Omental fat pad (tissue), 4 donors: ENCODE data around the gene ITGA2B. TPM values are rescaled to one million over a fixed set of nuclear protein-coding genes. Genes with fewer than 3 reads are reported as not detected.

ENCODE experiments used
- ATAC-seq: fragments of 150-250 bp; one replicate; pipeline ENCODE4 v1.9.1; 2016; ENCODE audit warnings: mild to moderate bottlenecking, moderate library complexity; ENCODE audit not compliant: low FRiP score
- DNase-seq: peaks from one replicate; pipeline ENCODE4 v3.0.0-alpha.2; 2019; ENCODE audit warnings: low spot score
- CTCF ChIP-seq, 3 donors: fragments of 450-650 bp; IDR thresholded peaks; one replicate each; pipeline ENCODE4 v1.5.1; 2016 to 2017; ENCODE audit warnings: antibody characterized with exemption in 3 of 3, mild to moderate bottlenecking in 3 of 3, moderate library complexity in 2 of 3
- total RNA-seq, 4 donors: library from RNA; depleted of rRNA; stranded (reverse); fragments of >200 nt; gene quantifications; one replicate each; pipeline ENCODE4 v1.1.0, GENCODE V29; 2016

Gene ITGA2B
- total RNA-seq, 4 donors from 2014 or later = 0.72 to 1.6 (median 1.0) TPM

GRCh38 chr17:44390250-44390870 is 911 bp upstream of the ITGA2B start:
- DNase-seq (no peak), ATAC-seq (no peak)
- TF ChIP-seq CTCF (IDR thresholded peaks at IDR 0.05) = no peak

GRCh38 chr17:44389723-44390202 is 314 bp upstream of the ITGA2B start:
- no peak for TF ChIP-seq CTCF (IDR thresholded peaks at IDR 0.05)
- no peak for ATAC-seq
- no peak for DNase-seq

- ATAC-seq (no peak), DNase-seq (no peak)
- TF ChIP-seq CTCF (IDR thresholded peaks at IDR 0.05) = no peak
Measured at GRCh38 chr17:44387804-44388203, 1.6 kb downstream of the ITGA2B start.

- no peak for ATAC-seq
- no peak for DNase-seq
- no peak for TF ChIP-seq CTCF (IDR thresholded peaks at IDR 0.05)
Measured at GRCh38 chr17:44386182-44386525, 3.3 kb downstream of the ITGA2B start.

- TF ChIP-seq CTCF (IDR thresholded peaks at IDR 0.05) = no peak
- ATAC-seq (peak; percentile 93), DNase-seq (peak; percentile 67)
Measured at GRCh38 chr17:44385287-44386181, 3.9 kb downstream of the ITGA2B start.

GRCh38 chr17:44384823-44385286 is 4.6 kb downstream of the ITGA2B start:
- DNase-seq (no peak), ATAC-seq (peak; percentile 4)
- no peak for TF ChIP-seq CTCF (IDR thresholded peaks at IDR 0.05)
